GM21723 (cell line): ENCODE measurements around the gene UIMC1.
"Not testable (repeated sequence)": the region's sequence is repeated elsewhere in the genome, so short reads cannot be mapped to it uniquely, and the experiment has no call there.

ENCODE experiments used
- ATAC-seq: cut with Tn5 transposase; IDR thresholded peaks from one replicate; pipeline ENCODE4 v1.9.1; 2021; ENCODE audit warnings: mild to moderate bottlenecking, moderate library complexity; ENCODE audit not compliant: unreplicated experiment

Gene UIMC1

DNA sequence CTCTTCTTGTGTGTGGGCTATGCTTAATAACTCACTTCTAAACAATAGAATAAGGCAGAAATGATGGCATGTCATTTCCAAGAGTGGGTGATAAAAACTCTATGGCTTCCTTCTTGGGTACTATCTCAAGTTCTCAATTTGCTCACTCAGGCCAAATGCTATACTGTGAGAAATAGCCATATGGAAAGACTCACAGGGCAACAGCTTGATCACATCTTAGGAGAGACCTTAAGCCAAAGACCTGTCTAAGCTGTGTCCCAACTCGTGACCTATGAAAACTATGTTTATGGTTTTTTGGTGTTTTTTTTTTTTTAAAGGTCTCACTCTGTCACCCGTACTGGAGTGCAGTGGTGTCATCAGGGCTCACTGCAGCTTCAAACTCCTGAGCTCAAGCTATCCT, 2.1 kb upstream of the UIMC1 start:
- no peak for ATAC-seq

- ATAC-seq: peak; percentile 42
Observed at GRCh38 chr5:177005619-177006264, 837 bp downstream of the UIMC1 start.

- ATAC-seq: no peak
Observed at GRCh38 chr5:177004961-177005360, 1.6 kb downstream of the UIMC1 start.

GRCh38 chr5:177003649-177004048, 2.9 kb downstream of the UIMC1 start:
- ATAC-seq: no peak

DNA sequence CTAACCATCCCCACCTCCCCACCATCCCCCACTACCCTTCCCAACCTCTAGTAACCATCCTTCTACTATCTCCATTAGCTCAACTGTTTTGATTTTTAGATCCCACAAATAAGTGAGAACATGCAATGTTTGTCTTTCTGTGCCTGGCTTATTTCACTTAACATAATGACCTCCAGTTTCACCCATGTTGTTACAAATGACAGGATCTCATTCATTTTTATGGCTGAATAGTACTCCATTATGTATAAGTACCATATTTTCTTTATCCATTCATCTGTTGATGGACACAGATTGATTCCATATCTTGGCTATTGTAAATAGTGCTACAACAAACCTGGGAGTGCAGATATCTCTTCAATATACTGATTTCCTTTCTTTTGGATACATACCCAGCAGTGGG, 7.1 kb downstream of the UIMC1 start:
- not testable (repeated sequence) for ATAC-seq

DNA sequence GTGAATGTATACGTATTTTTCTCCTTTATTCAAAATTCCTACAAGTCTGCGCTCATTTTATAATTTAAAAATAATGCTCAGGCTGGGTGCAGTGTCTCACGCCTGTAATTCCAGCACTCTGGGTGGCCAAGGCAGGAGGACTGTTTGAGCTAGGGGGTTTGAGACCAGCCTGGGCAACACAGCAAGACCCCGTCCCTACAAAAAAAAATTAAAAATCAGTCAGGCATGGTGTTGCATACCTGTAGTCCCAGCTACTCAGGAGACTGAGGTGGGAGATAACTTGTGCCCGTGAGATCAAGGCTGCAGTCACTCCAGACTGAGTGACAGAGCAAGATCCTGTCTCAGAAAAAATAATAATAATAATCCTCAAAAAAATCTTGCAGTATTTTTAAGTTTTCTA, 7.8 kb downstream of the UIMC1 start:
- no peak for ATAC-seq

- peak; percentile 10 for ATAC-seq
Observed at GRCh38 chr5:176996780-176997179, 9.8 kb downstream of the UIMC1 start.

DNA sequence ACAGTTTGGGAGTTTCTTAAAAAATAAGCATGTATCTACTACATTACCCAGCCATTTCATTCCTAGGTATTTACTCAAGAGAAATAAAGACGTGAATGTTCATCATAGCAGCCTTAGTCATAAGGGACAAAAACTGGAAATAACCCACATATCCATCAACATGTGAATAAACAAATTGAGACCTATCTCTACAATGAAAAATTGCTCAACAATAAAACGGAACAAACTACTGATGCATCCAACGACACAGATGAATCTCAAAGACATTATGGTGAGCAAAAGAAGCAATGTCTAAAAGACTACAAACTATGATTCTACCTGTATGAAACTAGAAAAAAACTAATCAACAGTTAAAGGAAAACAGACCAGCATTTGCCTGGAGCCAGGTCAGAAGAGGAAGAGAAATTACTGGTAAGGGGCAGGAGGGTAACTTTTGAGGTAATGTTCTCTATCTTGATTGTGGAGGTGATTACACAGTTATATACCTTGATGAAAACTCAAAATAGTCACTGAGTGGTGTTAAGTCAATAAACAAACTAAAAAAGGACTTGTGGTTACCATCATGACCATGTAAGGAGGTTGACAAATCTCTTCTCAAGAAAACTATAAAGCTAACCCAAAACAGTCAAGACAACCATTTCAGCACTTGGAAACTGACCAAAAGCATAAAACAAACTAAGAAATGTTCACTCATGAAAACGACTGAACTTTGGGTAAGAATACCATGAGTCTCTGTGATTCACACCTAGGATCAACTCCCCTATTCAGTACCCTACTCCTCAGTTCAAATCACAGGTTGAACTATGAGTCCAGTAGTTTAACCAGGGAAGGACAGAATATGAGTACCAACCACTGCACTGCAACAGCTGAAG, 10.4 kb downstream of the UIMC1 start:
- peak; percentile 58 for ATAC-seq

DNA sequence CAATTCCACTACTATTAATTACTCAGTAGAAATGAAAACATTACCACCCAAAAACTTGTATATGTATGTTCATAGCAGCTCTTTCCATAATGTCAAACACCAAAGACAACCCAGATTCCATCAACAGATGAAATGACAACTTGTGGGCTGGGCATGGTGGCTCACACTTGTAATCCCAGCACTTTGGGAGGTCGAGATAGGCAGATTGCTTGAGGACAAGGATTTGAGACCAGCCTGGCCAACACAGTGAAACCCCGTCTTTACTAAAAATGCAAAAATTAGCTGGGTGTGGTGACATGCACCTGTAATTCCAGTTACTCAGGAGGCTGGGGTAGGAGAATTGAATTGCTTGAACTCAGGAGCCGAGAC, 11.5 kb downstream of the UIMC1 start:
- ATAC-seq: no peak

GRCh38 chr5:176994460-176995121, 12.0 kb downstream of the UIMC1 start:
- ATAC-seq: peak; percentile 51

DNA sequence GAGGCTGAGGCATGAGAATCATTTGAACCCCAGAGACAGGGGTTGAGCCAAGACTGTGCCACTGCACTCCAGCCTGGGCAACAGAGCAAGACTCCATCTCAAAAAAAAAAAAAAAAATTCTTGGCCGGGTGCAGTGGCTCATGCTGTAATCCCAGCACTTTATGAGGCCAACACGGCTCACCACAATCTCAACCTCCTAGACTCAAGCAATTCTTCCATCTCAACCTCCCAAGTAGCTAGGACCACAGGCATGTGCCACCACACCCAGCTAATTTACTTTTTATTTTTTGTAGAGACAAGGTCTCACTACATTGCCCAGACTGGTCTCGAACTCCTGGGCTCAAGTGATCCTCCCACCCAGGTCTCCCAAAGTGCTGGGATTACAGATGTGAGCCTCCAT, 13.5 kb downstream of the UIMC1 start:
- ATAC-seq: not testable (repeated sequence)

DNA sequence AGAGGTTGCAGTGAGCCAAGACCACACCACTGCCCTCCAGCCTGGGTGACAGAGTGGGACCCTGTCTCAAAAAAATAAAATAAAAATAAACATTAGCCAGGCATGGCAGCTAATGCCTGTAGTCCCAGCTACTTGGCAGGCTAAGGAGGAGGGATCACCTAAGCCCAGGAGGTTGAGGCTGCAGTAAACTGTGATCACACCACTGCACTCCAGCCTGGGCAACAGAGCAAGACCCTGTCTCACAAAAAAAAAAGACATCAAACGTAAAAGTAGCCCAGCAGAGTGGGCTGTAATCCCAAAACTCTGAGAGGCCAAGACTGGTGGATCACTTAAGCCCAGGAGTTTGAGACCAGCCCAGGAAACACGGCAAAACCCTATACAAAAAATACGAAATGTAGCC, 19.0 kb downstream of the UIMC1 start:
- no peak for ATAC-seq

DNA sequence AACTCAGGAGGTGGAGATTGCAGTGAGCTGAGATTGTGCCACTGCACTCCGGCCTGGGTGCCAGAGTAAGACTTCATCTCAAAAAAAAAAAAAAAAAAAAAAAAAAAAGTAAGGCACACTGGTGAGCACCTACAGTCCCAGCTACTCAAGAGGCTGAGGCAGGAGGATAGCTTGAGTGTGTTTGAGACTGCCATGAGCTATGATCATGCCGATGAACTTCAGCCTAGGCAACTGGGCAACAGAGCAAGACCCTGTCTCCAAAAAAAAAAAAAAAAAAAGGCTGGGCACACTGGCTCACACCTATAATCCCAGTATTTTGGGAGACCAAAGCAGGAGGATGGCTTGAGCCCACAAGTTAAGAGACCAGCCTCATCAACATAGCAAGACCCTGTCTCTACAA, 20.3 kb downstream of the UIMC1 start:
- no peak for ATAC-seq

DNA sequence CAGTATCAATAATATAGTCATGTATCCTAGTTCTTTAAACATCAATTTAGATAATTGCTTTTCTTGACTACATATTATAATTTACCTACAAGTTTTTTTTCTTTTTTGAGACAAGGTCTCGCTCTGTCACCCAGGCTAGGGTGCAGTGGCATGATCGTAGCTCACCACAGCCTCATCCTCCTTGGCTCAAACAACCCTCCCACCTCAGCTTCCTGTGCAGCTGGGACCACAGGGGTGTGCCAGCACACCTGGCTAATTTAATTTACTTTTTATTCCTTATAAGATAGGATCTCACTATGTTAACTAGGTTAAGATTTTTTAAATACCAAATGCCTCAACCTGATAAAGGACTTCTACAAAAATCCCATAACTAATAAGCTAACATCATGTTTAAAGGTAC, 21.1 kb downstream of the UIMC1 start:
- peak; percentile 79 for ATAC-seq

GRCh38 chr5:176984176-176984575, 22.4 kb downstream of the UIMC1 start:
- not testable (repeated sequence) for ATAC-seq

- not testable (repeated sequence) for ATAC-seq
Observed at GRCh38 chr5:176983593-176983992, 23.0 kb downstream of the UIMC1 start.

GRCh38 chr5:176983112-176983511, 23.5 kb downstream of the UIMC1 start:
- ATAC-seq: not testable (repeated sequence)

GRCh38 chr5:176980818-176981217, 25.8 kb downstream of the UIMC1 start:
- ATAC-seq: no peak

DNA sequence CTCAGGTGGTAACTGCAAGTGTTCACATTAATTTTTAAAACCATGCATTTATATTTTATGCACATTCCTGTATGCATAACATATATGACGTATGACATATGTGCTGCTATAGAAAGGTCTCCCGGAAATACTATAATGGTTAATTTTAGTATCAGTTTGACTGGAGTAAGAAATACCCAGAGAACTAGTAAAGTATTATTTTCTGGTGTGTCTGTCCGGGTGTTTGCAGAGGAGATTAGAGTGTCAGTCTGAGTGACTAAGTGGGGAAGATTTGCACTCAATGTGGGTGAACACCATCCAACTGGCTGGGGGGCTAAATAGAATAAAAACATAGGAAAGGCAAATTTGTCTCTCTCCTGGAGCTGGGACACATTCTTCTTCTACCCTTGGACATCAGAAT, 26.9 kb downstream of the UIMC1 start:
- ATAC-seq: no peak

DNA sequence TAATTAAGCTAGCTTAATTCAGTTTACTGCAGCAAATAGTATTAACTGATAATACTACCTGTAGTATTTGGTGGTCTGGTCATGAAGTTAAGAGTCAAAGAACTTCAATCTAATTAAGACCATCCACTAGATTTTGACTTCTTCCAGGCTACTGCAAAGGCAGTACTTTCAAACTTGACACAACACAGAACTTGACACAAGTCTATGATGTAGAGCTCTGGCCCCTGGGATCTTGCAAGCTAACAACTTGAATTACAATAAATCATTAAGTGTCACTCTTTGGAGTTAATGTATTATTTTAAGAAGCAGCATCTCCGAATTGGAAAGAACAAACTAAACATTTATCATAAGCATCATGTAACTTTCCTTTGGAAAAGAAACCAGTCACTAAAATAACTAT, 40.9 kb downstream of the UIMC1 start:
- no peak for ATAC-seq

GRCh38 chr5:176959051-176959450, 47.5 kb downstream of the UIMC1 start:
- no peak for ATAC-seq

GRCh38 chr5:176956756-176957155, 49.8 kb downstream of the UIMC1 start:
- ATAC-seq: no peak
